Measurements from ENCODE around the gene ACTR8. TPM values are rescaled to one million over a fixed set of nuclear protein-coding genes. Genes with fewer than 3 reads are reported as not detected.

ACTR8 gene
- total RNA-seq, 1 donor from 2014 or later: 27.7 TPM

DNA sequence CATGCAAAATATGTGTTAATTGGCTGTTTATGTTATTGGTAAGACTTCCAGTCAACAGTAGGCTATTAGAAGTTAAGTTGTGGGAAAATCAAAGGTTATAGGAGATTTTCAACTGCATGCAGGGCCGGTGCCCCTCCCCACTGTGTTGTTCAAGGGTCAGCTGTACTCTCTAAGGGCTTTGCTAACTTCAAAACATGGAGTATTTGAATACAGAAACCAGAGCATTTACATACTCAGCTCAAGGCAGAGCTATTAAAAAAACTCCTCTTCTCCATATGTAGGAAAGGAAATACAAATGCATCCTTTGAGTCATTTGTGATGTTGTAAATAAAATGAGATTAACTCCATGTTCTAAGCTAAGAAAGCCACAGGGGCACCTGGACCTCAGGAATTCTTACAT, 18.8 kb downstream of the ACTR8 start:
- DNase-seq: no peak

DNA sequence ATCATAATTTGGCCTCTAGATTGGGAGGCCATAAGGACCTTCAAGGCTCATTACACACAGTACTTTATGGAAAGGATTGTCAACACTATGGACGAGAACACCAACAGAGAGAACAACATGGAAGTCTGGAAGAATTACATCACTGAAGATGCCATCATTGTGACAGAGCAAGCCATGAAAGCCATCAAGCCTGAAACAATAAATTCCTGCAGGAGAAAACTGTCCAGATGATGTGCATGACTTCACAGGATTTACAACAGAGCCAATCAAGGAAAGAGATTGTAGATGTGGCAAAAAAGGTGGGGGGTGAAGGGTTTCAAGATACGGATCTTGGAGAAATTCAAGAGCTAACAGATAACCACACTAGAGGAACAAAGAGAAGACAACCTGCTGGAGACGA, 19.7 kb downstream of the ACTR8 start:
- DNase-seq: no peak

DNA sequence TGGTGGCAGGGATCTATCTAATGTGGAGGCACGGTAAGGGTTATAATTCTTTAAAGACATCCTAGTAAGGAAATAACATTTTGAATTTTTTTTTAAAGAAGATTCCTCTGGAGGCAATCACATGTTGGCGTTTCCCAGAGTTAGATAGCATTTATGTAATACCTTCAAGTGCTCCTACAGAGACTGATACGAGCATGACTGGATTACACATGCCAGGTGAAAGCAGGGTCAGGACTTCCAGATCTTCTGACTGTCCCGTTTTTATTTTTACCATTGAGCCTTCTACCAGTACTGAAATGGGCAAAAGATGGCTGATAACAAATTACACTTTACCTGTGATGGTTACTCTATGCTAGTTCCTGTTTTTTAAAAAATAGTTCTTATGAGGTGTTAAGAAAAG, 21.8 kb downstream of the ACTR8 start:
- DNase-seq: no peak

DNA sequence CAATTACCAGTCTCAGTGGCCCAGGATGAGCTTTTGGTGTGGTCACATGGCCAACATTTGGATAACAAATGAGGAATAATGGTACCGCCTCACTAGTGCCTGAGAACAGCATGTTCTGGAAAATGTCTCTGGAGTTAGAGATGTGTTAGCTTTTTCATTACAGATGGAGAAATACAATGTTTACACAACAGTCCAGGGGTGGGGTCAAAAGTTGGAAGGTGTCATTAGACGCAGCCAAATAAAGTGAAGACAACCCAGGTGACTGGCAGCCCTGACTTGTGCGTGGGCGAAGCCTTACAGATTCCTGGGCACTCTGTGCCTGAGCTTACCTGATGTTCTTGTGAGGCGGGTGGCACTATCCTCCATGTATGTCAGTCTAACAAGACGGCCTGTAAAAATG, 22.8 kb downstream of the ACTR8 start:
- no peak for DNase-seq

DNA sequence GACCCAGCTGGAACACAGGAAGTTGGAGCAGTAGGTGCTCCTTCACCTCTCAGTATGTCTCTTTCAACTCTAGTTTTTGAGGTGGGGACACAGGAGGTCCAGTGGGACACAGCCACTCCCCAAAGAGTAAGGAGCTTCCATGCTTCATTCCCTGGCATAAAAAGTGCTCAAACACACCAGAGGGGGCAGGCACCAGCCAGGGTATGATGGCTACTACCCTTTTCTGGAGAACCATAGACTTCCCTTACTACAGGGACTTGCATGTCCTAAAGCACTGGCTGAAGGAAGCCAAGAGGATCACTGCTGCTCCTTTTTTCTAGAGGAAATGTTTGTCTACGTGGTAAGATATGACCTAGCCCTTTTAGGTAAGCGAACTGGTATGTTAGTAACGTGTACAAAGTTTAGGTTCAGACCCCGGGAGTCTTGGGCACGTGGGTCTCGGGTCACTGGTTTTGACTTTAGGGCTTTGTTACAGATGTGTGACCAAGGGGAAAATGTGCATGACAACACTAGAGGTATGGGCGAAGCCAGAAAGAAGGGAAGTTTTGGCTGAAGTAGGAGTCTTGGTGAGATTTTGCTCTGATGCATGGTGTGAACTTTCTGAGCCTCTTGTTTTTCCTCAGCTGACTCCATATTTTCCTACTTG, 23.7 kb downstream of the ACTR8 start:
- no peak for DNase-seq

DNA sequence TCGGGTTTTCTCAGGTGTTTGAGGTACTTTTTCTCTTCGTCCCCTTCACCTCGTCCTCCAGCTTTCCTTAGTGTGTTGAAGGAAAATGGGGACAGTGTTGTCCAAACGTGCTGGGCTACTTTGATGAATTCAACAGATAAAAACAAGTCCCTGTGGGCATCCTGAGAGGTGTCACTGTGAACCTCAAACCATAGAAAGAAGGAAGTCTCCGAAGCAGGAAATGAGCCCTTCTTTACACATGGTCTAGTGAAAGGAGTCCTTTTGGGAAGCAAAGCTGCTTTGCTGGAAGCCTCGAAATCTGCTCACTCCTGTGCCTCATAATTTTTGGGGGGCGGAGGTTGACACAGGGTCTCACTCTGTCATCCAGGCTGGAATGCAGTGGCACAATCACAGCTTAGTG, 25.0 kb downstream of the ACTR8 start:
- DNase-seq: no peak

DNA sequence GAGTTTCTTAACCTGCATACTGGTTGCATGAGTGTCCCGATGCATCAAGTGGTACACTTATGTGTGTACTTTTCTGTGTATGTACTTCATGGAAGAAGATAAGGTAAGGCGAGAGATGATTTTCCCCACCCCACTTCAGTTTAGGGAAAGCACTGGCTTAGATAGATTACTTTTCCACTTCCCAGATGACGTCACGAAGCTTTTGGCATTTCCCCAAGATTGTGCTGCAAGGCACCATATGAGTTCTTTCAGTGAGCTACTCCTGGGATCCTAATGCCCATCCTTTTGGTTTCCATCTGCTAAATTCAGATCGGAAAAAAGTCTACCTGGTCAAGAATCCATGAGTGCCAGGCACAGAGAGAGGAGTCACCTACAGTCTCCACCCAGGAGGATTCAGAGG, 31.1 kb downstream of the ACTR8 start:
- no peak for DNase-seq

DNA sequence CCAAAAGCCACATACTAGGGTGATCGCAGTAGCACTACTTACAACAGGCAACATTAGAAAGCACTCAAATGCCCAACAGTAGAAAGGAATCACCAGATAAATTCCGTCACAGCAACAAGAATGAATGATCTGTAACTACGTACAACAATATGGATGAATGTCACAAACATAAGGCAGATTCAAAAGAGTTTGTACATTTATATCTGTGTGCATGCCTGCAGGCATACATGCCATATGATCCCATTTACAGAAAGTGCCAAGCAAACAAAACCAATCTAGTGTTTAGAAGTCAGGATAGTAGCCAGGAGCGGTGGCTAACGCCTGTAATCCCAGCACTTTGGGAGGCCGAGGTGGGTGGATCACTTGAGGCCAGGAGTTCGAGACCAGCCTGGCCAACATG, 32.0 kb downstream of the ACTR8 start:
- DNase-seq: no peak

DNA sequence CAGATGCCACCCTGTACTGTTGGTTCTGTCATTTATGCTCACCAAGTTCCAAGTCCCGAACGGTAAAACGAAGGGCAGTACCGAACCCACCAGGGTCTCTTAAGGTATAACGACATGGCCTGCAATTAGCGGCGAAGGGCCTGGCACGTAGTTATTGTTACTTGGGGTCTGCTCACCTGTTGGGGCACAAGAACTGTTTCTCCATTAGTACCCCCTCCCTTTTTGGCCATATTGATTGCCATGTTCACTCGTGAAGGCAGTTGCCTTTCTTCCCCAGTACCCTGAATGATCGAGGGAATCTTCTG, 35.1 kb downstream of the ACTR8 start:
- DNase-seq: no peak

DNA sequence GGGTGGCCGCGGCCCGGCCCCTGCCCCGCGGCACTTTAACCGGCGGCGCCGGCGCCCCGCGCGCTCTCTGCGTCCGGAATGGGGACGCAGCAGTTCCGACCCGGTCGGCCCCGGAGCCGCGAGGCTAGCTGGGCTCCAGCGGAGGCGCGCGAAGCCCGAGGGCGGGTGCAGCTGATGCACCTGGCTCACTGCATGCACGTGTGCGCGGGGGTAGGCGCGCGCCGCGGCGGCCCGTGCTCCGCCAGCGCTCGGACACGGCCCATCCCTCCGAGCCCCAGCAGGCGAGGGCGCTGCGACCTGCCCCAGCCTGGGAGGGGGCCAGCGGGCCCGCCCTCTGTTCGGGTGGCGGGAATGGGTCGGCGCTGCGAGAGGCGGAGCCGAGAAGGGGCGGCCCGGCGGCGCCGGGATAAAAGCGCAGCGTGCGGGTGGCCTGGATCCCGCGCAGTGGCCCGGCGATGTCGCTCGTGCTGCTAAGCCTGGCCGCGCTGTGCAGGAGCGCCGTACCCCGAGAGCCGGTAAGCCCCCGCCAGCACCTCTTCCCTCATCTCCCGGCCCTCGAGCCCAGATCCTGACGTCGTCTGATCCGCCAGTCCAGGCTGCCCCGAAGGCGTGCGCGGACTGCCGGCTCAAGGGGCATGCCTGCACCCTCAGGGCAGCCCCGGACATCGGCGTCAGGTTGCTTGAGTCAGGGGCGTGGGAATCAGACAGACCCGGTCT, 35.7 kb downstream of the ACTR8 start, which contains the start of the genes CHDH and IL17RB:
TSS of gene CHDH (minus strand) at position 286 of the 717 bp plus-strand sequence. CDS start 22,411 bp downstream, outside the sequence.
TSS of gene IL17RB (plus strand) at position 435 of the 717 bp plus-strand sequence. CDS start at position 456, 21 bp downstream.
- no peak for DNase-seq

DNA sequence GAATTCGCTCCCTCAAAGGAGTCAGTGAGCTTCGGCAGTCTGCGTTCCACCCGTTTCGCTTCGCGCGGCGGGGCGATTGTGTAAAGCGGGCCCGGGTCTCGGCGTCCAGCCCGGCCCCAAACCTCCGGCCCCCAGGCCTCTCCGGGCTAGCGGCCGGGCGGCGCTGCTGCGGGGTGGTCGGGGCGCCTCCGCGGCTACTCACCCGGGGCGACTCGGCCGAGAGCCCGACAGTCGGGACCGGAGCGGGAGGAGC, 36.1 kb downstream of the ACTR8 start:
- DNase-seq: no peak

DNA sequence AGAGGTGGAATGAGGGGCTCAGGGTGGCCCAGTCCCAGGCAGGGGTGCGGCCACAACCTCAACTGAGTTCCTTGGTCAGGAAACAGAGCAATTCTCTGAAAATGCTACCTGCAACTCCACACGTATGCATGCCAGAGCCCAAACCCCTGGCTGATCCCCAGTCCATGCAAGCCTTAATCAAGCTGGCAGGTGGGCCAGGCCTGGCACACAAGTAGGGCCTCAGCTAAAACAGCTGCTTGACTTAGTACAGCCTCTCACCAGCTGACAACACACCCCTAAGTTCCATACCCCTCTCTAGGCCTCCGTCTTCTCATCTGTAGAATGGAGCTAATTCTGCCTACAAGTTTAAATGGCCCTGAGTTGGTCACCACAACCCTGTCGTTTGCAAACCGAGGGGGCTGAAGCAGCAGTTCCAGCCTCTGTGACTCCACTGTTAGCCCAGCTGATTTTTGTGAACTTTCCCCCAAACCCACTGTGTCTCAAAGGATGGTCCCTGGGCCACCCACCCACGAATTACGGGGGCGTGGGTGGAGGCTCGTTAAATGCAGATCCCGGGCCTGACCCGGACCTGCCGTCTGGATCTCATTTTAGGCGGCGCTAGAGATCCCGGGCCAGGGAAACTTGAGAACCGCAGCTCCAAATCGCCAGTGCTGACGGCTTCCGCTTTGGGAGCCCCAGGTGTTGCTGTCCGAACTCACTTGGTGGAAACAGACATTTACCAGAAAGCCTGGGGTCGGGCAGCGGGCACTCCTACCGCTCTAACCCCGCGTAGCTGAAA, 36.7 kb downstream of the ACTR8 start:
- DNase-seq: no peak

DNA sequence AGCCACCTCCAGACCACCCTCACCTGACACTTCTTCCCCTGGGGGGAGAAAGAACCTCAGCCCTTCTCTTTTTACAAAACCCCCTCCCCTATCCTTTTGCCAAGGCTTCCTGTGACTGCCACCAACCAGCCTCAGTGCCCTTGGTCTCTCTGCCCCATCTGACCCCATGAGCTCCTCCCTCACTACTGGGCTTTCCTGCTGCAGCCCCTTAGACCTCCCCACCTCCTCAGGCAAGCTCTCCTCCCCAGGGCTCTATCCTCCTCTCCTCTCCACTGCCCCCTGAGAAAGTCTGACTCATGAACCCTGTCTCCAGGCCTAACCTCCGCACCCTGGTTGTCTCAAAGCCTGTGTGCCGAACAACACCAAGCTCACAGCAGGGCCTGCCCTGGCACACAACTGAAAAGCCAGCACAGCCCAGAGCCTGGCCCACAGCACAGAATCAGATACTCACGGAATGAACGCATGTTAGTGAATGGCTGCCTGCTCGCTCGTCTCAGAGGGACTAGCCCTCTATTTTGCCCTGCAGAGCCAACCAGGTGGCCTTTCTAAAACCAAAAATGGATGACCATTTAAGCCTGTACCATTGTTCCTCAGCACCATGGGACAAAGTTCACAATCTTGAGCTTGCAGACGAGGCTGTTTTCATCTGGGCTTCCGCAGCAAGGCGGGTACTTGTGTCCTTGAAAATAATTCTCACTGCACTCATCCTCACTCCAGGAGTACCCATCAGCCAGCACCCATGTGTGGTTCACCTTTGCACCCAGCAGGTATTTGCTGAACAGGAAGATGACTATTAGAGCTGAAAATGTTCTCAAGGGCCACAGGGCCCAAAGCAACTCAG, 37.5 kb downstream of the ACTR8 start:
- DNase-seq: no peak

DNA sequence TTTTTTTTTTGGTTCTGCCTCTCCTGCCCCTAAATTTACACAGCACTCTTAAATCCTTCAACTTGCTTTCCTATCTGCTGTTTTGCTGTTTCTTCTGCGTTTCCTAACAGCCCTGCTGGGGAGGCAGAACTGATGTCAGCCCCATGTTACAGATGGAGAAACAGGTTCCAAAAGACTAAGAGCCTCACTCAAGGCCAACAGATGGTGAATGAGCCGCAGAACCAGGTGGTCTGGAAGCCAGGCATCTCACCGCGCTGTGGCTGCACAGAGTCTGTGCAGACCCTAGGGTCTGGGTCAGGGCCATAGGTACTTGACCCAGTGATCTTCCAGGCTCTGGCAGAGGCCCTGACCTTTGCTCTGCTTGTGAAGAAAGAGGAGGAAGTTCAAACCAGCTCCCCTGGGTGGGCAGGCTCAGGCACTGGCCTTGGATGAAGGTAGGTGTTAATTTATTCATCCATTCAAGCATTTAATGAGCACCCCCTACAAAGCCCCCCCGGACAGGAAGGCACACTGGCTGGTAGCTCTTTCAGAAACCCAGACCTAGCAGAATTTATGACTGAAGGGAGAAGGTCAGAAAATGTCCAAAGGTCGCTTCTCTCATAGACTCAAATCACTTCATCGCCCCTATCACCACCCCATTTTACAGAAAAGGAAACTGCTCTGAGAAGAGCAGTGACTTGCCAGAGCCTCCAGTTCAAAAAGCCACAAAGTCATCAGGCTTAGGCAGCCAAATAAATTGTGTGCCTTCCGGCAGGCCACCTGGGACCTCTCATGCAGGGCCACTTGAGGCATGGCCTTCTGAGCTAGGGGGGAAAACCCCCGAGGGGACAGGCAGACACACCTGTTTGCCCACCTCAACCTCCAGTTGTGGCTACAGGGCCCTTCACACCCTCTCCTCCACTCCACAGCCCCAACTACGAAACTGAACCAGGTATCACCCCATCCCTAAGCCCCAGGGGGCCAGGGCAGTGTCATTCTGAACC, 38.5 kb downstream of the ACTR8 start:
- no peak for DNase-seq

DNA sequence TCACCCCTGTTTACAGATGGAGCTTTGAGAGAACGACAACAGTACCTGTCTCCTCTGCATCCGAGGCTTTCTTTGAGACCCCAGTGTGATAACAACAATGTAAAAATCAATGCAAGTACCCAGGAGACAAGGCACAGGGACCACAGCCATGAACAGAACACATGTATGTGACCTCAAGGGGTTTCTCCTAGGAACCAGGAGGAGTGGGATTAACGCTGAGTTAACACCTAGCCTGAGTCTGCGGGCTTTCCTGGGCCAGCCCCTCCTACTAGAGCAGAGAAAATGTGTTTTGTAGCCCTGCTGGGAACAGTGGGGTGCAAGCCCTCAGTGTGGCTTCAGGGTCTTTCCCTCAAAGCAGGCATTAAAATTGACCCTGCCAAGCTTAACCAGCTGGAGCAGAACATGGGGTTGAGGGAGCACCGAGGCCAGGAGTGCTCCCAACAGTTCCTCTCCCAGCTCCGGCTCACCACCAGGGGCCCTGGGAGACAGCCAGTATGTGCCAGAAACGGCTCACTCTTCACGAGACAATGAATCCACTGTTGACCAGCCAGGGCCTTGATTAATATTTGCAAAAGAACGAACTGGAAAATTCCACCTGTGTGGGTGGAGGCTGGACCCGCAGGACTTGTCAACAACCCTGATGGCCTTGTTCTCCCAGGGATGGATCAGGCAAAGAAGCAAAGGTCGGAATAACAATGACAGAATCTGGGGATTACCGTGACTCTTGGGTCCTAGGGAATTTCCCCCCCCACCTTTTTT, 39.3 kb downstream of the ACTR8 start:
- DNase-seq: no peak

DNA sequence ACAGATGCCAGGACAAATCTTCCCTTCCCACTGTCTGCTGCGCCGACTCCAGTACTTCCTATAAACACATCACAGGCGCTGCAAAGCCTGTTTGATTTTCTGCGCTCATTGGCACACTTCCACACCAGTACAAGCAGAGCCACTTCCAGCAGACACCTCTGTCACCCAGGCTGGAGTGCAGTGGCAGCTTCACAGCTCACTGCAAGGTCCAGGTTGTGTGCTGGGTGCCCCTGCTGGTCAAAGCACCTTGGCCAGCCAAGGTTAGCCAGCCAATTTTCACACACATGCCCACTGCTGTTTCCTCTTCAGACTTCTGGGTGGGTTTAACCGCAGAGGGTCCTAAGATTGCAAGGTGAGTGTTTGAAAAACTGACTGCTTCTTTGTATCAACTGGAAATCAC, 40.7 kb downstream of the ACTR8 start:
- no peak for DNase-seq

DNA sequence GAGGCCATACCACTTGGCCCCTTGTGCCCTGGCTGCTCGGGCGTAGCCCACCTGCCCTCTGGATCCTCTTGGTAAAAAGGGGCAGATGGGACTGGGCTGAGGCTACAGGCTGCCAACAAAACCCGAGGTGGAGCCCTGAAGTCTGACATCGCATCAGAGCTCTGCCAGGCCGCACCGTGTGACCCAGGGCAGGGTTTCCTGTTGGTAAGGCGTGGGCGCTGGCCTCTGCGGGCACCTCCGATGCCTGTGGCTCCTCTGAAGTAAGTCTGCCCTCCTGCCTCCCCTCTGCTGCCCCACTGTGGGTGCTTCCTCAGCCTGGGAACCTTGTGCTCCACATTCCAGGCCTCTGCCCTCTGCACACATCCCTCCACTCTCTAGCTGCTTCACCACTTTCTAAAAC, 44.6 kb downstream of the ACTR8 start:
- DNase-seq: no peak

DNA sequence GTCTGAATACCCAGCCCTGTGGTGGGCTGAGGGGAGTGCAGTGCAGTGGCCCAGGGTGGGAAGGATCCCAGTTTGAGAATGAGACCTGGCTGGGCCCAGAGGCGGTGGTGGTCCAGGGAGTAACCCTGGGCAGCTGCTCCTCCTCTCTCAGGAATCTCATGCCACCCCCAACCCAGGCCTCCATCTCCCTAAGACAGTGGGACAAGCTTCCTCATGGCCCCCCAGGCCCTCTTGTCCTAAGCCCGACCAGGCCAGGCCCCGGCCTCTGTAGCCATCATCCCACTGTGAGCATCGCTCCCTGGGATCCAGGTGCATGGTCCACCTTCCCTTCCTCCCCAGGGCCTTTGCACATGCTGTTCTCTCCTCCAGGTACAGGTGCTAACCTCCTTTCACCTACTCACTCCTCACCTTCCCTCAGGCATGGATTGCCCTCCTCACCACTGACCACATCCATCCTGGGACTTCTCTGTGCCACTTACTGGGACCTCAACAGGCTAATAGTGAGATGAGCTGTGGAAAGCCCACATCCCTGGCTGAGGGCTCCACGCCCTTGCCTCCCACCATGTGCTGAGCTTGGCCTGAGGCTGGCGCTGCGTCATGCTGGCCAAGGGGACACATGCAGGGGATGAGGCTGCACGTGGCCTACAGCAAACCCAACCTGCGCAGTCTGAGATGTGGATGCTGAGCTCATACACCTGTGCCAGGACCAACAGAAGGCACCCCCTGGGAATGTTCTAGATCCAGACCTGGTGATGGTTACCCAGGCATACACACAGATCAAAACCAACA, 45.7 kb downstream of the ACTR8 start:
- no peak for DNase-seq

DNA sequence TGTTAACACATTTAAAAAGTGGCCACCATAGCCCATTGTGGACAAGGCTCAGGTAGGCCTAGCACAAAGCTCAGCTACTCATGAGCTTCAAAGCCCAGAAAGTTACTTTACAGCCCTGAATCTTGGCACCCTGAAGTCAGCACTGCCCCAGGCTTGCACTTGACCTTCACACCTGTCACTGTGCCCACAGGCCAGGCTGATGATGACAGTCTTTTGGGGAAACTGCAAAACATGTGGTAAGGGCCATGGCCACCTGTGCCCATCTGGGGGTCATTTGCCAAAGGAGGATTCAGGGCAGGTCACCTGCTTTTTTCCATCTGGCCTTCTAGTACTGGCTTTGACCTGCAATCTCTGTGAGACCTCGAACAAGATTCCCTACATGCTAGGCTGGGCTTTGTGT, 46.7 kb downstream of the ACTR8 start:
- DNase-seq: no peak
